Transverse colon (tissue), 4 donors: ENCODE measurements around the gene APH1A.
"Not testable (repeated sequence)": the region's sequence is repeated elsewhere in the genome, so short reads cannot be mapped to it uniquely, and the experiment has no call there.

Experiments
- EP300 ChIP-seq: sonication (generic); formaldehyde crosslinking; IDR thresholded peaks from one replicate; pipeline ENCODE4 v1.6.1; 2017; ENCODE audit warnings: antibody characterized with exemption, low read depth
- POLR2A ChIP-seq: fragments of 450-650 bp; IDR thresholded peaks from one replicate; pipeline ENCODE4 v1.6.1; 2016; ENCODE audit warnings: antibody characterized with exemption, mild to moderate bottlenecking, moderate library complexity
- POLR2AphosphoS5 ChIP-seq, 3 donors: sonication (generic); formaldehyde crosslinking; IDR thresholded peaks; one replicate each; pipeline ENCODE4 v1.6.1; 2016; ENCODE audit warnings: antibody characterized with exemption in 3 of 3
- TF ChIP-seq, protein P1 (sequence below), 5 experiments: fragments of 200-600 bp in 3 of 5; fragments of 450-650 bp in 2 of 5; sonication (generic) in 3 of 5; IDR thresholded peaks; 1 replicate in 2 of 5; 2 replicates in 3 of 5; pipeline ENCODE4 v1.5.1; 2016 to 2017; ENCODE audit warnings: antibody characterized with exemption in 5 of 5, inconsistent platforms in 3 of 5, mild to moderate bottlenecking in 2 of 5, moderate library complexity in 1 of 5

DNA sequence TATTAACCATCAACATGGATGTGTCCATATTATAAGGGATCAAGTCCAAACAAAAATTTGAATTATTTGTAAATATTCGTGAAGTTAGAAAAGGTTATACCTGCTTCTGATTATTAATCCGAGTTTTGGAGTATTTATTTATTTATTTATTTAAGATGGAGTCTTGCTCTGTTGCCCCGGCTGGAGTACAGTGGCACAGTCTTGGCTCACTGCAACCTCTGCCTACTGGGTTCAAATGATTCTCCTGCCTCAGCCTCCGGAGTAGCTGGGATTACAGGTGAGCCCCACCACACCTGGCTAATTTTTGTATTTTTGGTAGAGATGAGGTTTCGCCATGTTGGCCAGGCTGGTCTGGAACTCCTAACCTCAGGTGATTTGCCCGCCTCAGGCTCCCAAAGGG lies 53.0 kb downstream of the APH1A start:
- TF ChIP-seq, protein P1, sequence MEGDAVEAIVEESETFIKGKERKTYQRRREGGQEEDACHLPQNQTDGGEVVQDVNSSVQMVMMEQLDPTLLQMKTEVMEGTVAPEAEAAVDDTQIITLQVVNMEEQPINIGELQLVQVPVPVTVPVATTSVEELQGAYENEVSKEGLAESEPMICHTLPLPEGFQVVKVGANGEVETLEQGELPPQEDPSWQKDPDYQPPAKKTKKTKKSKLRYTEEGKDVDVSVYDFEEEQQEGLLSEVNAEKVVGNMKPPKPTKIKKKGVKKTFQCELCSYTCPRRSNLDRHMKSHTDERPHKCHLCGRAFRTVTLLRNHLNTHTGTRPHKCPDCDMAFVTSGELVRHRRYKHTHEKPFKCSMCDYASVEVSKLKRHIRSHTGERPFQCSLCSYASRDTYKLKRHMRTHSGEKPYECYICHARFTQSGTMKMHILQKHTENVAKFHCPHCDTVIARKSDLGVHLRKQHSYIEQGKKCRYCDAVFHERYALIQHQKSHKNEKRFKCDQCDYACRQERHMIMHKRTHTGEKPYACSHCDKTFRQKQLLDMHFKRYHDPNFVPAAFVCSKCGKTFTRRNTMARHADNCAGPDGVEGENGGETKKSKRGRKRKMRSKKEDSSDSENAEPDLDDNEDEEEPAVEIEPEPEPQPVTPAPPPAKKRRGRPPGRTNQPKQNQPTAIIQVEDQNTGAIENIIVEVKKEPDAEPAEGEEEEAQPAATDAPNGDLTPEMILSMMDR (IDR thresholded peaks at IDR 0.05): not testable (repeated sequence)
- TF ChIP-seq POLR2A; EP300; POLR2AphosphoS5 (IDR thresholded peaks at IDR 0.05): not testable (repeated sequence)
